ENCODE measurements around the gene GSTA4. TPM values are rescaled to one million over a fixed set of nuclear protein-coding genes. Genes with fewer than 3 reads are reported as not detected.

GSTA4 gene
- total RNA-seq, 1 donor from 2014 or later, result 10.9 TPM

DNA sequence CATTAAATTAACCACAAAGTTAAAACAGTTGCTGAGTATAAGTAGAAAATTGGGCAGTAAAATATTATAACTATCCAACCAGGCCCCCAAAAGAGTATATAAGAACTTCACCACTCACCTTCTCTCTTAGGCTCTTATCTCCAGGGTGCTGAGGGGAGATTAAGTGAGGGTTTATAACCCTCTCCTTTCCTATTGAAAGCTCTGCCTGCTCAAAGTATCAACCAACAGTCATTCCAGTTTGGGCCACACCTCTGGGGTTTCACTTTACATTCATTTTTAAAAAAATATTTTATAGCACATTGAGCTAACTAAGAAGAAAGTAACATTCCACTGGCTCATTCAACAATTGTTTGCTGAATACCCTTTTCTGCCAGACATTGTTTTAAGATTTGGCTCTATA lies 22.1 kb downstream of the GSTA4 start:
- Histone ChIP-seq H3K9me3 (ENCODE audit: insufficient read depth, low read depth, low read length) (no peaks in the 10 kb centered on the region), H3K36me3 (ENCODE audit: insufficient read depth, low read length) (no peaks in the 10 kb centered on the region), H3K4me2 (ENCODE audit: low read length) (no peak overlapping the region), H3K79me2 (ENCODE audit: insufficient read depth, low read length) (no peaks in the 10 kb centered on the region), H3K9ac (ENCODE audit: low read length) (no peak overlapping the region), H4K20me1 (ENCODE audit: insufficient read depth, low read length) (no peaks in the 10 kb centered on the region), H3K27me3 (ENCODE audit: insufficient read depth, low read length) (no peaks in the 10 kb centered on the region), H3K4me1 (ENCODE audit: insufficient read depth, low read length) (no peaks in the 10 kb centered on the region), H3K4me3 (ENCODE audit: insufficient read depth, low read depth, low read length) (no peak overlapping the region), H3K27ac (ENCODE audit: low read depth, low read length) (no peak overlapping the region), H2AFZ (ENCODE audit: low read depth, low read length) (no peak overlapping the region)
- FAIRE-seq (no peak), DNase-seq (ENCODE audit: low read depth) (no peak)
- H3K36me3 Mint-ChIP-seq (ENCODE audit: low read depth, unreplicated experiment), result no peaks in the 10 kb centered on the region
- H3K4me1 Mint-ChIP-seq (ENCODE audit: low read depth, unreplicated experiment), result no peaks in the 10 kb centered on the region
- TF ChIP-seq, protein P1, sequence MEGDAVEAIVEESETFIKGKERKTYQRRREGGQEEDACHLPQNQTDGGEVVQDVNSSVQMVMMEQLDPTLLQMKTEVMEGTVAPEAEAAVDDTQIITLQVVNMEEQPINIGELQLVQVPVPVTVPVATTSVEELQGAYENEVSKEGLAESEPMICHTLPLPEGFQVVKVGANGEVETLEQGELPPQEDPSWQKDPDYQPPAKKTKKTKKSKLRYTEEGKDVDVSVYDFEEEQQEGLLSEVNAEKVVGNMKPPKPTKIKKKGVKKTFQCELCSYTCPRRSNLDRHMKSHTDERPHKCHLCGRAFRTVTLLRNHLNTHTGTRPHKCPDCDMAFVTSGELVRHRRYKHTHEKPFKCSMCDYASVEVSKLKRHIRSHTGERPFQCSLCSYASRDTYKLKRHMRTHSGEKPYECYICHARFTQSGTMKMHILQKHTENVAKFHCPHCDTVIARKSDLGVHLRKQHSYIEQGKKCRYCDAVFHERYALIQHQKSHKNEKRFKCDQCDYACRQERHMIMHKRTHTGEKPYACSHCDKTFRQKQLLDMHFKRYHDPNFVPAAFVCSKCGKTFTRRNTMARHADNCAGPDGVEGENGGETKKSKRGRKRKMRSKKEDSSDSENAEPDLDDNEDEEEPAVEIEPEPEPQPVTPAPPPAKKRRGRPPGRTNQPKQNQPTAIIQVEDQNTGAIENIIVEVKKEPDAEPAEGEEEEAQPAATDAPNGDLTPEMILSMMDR (IDR thresholded peaks at IDR 0.05; ENCODE audit: insufficient read depth, low read depth, low read length), result no peak
- no peak for TF ChIP-seq EZH2 (IDR thresholded peaks at IDR 0.05; ENCODE audit: insufficient read depth, low read length)
- H3K27ac Mint-ChIP-seq (ENCODE audit: unreplicated experiment), result no peak overlapping the region
- H3K9me3 Mint-ChIP-seq (ENCODE audit: unreplicated experiment), result peaks cover 5% of the 10 kb centered on the region
- no peak overlapping the region for H3K4me3 Mint-ChIP-seq (ENCODE audit: unreplicated experiment)
- peaks cover 28% of the 10 kb centered on the region for H3K27me3 Mint-ChIP-seq (ENCODE audit: low read depth, unreplicated experiment)

DNA sequence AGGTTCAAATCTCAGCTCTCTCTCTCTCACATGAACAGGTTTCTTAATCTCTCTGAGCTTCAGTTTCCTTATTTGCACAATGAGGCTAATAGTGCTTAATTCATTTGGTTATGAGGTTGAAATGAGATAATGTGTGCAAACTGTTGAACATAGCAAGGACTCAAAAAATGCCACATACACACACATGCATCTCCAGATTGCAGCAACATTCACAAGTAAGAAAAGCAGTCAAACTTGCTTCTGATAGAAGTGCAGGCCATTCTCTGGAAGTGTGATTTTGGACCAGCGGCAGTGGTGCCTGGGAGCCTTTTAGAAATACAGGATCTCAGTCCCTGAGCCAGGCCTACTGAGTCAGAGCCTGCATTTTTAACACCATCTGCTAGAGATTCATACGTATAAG lies 25.7 kb downstream of the GSTA4 start:
- no peak for DNase-seq (ENCODE audit: low read depth)
- H3K79me2 ChIP-seq (ENCODE audit: insufficient read depth, low read length), result no peaks in the 10 kb centered on the region
- H2AFZ ChIP-seq (ENCODE audit: low read depth, low read length), result no peak overlapping the region
- no peaks in the 10 kb centered on the region for H3K4me1 ChIP-seq (ENCODE audit: insufficient read depth, low read length)
- H4K20me1 ChIP-seq (ENCODE audit: insufficient read depth, low read length), result no peaks in the 10 kb centered on the region
- peaks cover 39% of the 10 kb centered on the region for H3K27me3 Mint-ChIP-seq (ENCODE audit: low read depth, unreplicated experiment)
- H3K36me3 ChIP-seq (ENCODE audit: insufficient read depth, low read length), result no peaks in the 10 kb centered on the region
- no peak overlapping the region for H3K4me3 Mint-ChIP-seq (ENCODE audit: unreplicated experiment)
- no peaks in the 10 kb centered on the region for H3K4me1 Mint-ChIP-seq (ENCODE audit: low read depth, unreplicated experiment)
- no peak overlapping the region for H3K9ac ChIP-seq (ENCODE audit: low read length)
- peaks cover 2% of the 10 kb centered on the region for H3K9me3 Mint-ChIP-seq (ENCODE audit: unreplicated experiment)
- H3K27me3 ChIP-seq (ENCODE audit: insufficient read depth, low read length), result no peaks in the 10 kb centered on the region
- no peak overlapping the region for H3K4me2 ChIP-seq (ENCODE audit: low read length)
- no peak overlapping the region for H3K27ac Mint-ChIP-seq (ENCODE audit: unreplicated experiment)
- no peak for TF ChIP-seq EZH2 (IDR thresholded peaks at IDR 0.05; ENCODE audit: insufficient read depth, low read length)
- TF ChIP-seq, protein P1 (IDR thresholded peaks at IDR 0.05; ENCODE audit: insufficient read depth, low read depth, low read length), result no peak
- H3K4me3 ChIP-seq (ENCODE audit: insufficient read depth, low read depth, low read length), result no peak overlapping the region
- H3K36me3 Mint-ChIP-seq (ENCODE audit: low read depth, unreplicated experiment), result no peaks in the 10 kb centered on the region
- no peak for FAIRE-seq
- H3K27ac ChIP-seq (ENCODE audit: low read depth, low read length), result no peak overlapping the region
- H3K9me3 ChIP-seq (ENCODE audit: insufficient read depth, low read depth, low read length), result no peaks in the 10 kb centered on the region

DNA sequence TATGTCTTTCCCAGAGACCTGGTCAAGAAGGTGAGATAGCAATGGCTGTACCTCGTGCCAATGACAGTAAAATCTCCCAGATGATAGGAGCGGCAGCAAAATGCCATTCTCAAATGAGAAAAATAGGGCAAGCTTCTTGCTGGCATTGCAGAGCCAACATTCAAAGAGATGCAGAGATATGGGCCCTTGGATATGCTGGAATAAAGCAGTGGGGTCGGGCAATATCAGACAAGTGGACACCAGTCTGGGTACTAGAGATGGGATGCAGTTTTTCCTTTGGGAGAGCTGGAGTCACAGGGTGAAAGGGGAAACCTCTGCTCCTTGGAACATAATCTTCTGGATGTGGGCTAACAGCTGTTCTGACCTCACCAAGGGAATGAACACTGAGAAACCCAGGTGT lies 29.0 kb downstream of the GSTA4 start:
- FAIRE-seq (no peak), DNase-seq (ENCODE audit: low read depth) (no peak)
- H3K27ac ChIP-seq (ENCODE audit: low read depth, low read length), result no peak overlapping the region
- H3K27ac Mint-ChIP-seq (ENCODE audit: unreplicated experiment), result no peak overlapping the region
- H3K9me3 ChIP-seq (ENCODE audit: insufficient read depth, low read depth, low read length), result peaks cover 3% of the 10 kb centered on the region
- no peaks in the 10 kb centered on the region for H3K4me1 Mint-ChIP-seq (ENCODE audit: low read depth, unreplicated experiment)
- H4K20me1 ChIP-seq (ENCODE audit: insufficient read depth, low read length), result no peaks in the 10 kb centered on the region
- no peaks in the 10 kb centered on the region for H3K27me3 ChIP-seq (ENCODE audit: insufficient read depth, low read length)
- TF ChIP-seq, protein P1 (IDR thresholded peaks at IDR 0.05; ENCODE audit: insufficient read depth, low read depth, low read length), result no peak
- no peak for TF ChIP-seq EZH2 (IDR thresholded peaks at IDR 0.05; ENCODE audit: insufficient read depth, low read length)
- peaks cover 9% of the 10 kb centered on the region for H3K9me3 Mint-ChIP-seq (ENCODE audit: unreplicated experiment)
- no peaks in the 10 kb centered on the region for H3K36me3 ChIP-seq (ENCODE audit: insufficient read depth, low read length)
- H3K4me3 ChIP-seq (ENCODE audit: insufficient read depth, low read depth, low read length), result no peak overlapping the region
- no peak overlapping the region for H2AFZ ChIP-seq (ENCODE audit: low read depth, low read length)
- H3K4me2 ChIP-seq (ENCODE audit: low read length), result no peak overlapping the region
- H3K4me1 ChIP-seq (ENCODE audit: insufficient read depth, low read length), result no peaks in the 10 kb centered on the region
- H3K79me2 ChIP-seq (ENCODE audit: insufficient read depth, low read length), result no peaks in the 10 kb centered on the region
- peaks cover 45% of the 10 kb centered on the region for H3K27me3 Mint-ChIP-seq (ENCODE audit: low read depth, unreplicated experiment)
- H3K9ac ChIP-seq (ENCODE audit: low read length), result no peak overlapping the region
- no peak overlapping the region for H3K4me3 Mint-ChIP-seq (ENCODE audit: unreplicated experiment)
- H3K36me3 Mint-ChIP-seq (ENCODE audit: low read depth, unreplicated experiment), result peaks cover 3% of the 10 kb centered on the region

All from astrocyte (in vitro differentiated cells and primary cell).